HEK293 (cell line): ENCODE measurements around the gene M1AP.
A peak's percentile ranks its signal among the peaks of the same experiment; 100 is the strongest.

ENCODE experiments used
- CTCF ChIA-PET: fragments of 350-600 bp; formaldehyde crosslinking; extraction: SDS; loops from one replicate; lab custom pipeline; 2021; ENCODE audit warnings: antibody characterized with exemption; lab: Yijun Ruan, JAX
- POLR2A ChIA-PET: fragments of 300-600 bp; formaldehyde crosslinking; extraction: SDS; loops from one replicate; lab custom pipeline; 2020; ENCODE audit warnings: antibody characterized with exemption, inconsistent platforms; lab: Yijun Ruan, JAX
- H3K27ac ChIP-seq: fragments of 200-500 bp; sonication (Bioruptor generic); 2 replicates; pipeline ENCODE4 v1.5.1; 2014; ENCODE audit warnings: low read depth, low read length, control low read depth, inconsistent platforms; ENCODE audit errors: extremely low read depth
- H3K36me3 ChIP-seq, 2 experiments: fragments of 200-500 bp in 1 of 2; sonication (Bioruptor generic) in 1 of 2; 1 replicate in 1 of 2; 2 replicates in 1 of 2; pipeline ENCODE4 v1.5.1; 2014 to 2017; ENCODE audit warnings: inconsistent platforms in 2 of 2, low read length in 2 of 2; ENCODE audit not compliant: control insufficient read depth in 2 of 2, insufficient read depth in 1 of 2
- H3K4me1 ChIP-seq: fragments of 200-500 bp; sonication (Bioruptor generic); 2 replicates; pipeline ENCODE4 v1.5.1; 2014; ENCODE audit warnings: mild to moderate bottlenecking, low read length, inconsistent platforms; ENCODE audit not compliant: control insufficient read depth, insufficient read depth
- H3K4me3 ChIP-seq: 2 replicates; pipeline ENCODE4 v1.5.1; 2011; ENCODE audit warnings: low read depth, mild to moderate bottlenecking, control low read depth, low read length, moderate library complexity
- H3K9me3 ChIP-seq: fragments of 200-500 bp; sonication (Bioruptor generic); 2 replicates; pipeline ENCODE4 v1.5.1; 2014; ENCODE audit warnings: low read depth, low read length, inconsistent platforms; ENCODE audit not compliant: control insufficient read depth, insufficient read depth
- EGR2 ChIP-seq: fragments of 450-650 bp; formaldehyde crosslinking; IDR thresholded peaks from 2 replicates; pipeline ENCODE4 v1.5.1; 2016; ENCODE audit warnings: low read depth, missing biosample characterization, missing genetic modification characterization
- INSM2 ChIP-seq: fragments of 450-650 bp; formaldehyde crosslinking; IDR thresholded peaks from 2 replicates; pipeline ENCODE4 v1.5.1; 2016; ENCODE audit warnings: missing biosample characterization, missing genetic modification characterization
- MYNN ChIP-seq: fragments of 450-650 bp; formaldehyde crosslinking; IDR thresholded peaks from 2 replicates; pipeline ENCODE4 v1.5.1; 2016; ENCODE audit warnings: missing biosample characterization, missing genetic modification characterization, borderline replicate concordance
- PRDM10 ChIP-seq: fragments of 450-650 bp; formaldehyde crosslinking; IDR thresholded peaks from 2 replicates; pipeline ENCODE4 v1.5.1; 2016; ENCODE audit warnings: missing biosample characterization, missing genetic modification characterization
- PRDM4 ChIP-seq: fragments of 450-650 bp; formaldehyde crosslinking; IDR thresholded peaks from 2 replicates; pipeline ENCODE4 v1.5.1; 2017; ENCODE audit warnings: missing biosample characterization, missing genetic modification characterization
- SP3 ChIP-seq: fragments of 450-650 bp; formaldehyde crosslinking; IDR thresholded peaks from 2 replicates; pipeline ENCODE4 v1.5.1; 2016; ENCODE audit warnings: missing biosample characterization, missing genetic modification characterization
- ZFHX2 ChIP-seq: fragments of 450-650 bp; formaldehyde crosslinking; conservative IDR thresholded peaks from 2 replicates; pipeline ENCODE4 v1.5.1; 2016; ENCODE audit warnings: missing biosample characterization, missing genetic modification characterization
- ZNF423 ChIP-seq: fragments of 450-650 bp; formaldehyde crosslinking; IDR thresholded peaks from 2 replicates; pipeline ENCODE4 v1.5.1; 2016; ENCODE audit warnings: missing biosample characterization, missing genetic modification characterization
- ZNF610 ChIP-seq: fragments of 450-650 bp; formaldehyde crosslinking; IDR thresholded peaks from 2 replicates; pipeline ENCODE4 v1.5.1; 2016; ENCODE audit warnings: missing biosample characterization, missing genetic modification characterization, borderline replicate concordance
- ZNF664 ChIP-seq: fragments of 450-650 bp; formaldehyde crosslinking; IDR thresholded peaks from 2 replicates; pipeline ENCODE4 v1.5.1; 2016; ENCODE audit warnings: missing biosample characterization, missing genetic modification characterization
- ZNF707 ChIP-seq: fragments of 450-650 bp; formaldehyde crosslinking; IDR thresholded peaks from 2 replicates; pipeline ENCODE4 v1.5.1; 2016; ENCODE audit warnings: missing biosample characterization, missing genetic modification characterization
- ZSCAN16 ChIP-seq: fragments of 450-650 bp; formaldehyde crosslinking; IDR thresholded peaks from 2 replicates; pipeline ENCODE4 v1.5.1; 2016; ENCODE audit warnings: missing biosample characterization, missing genetic modification characterization
- TF ChIP-seq, protein P1 (sequence below): fragments of 450-650 bp; formaldehyde crosslinking; IDR thresholded peaks from 2 replicates; pipeline ENCODE4 v1.5.1; 2017; ENCODE audit warnings: missing biosample characterization, missing genetic modification characterization

The M1AP gene

DNA sequence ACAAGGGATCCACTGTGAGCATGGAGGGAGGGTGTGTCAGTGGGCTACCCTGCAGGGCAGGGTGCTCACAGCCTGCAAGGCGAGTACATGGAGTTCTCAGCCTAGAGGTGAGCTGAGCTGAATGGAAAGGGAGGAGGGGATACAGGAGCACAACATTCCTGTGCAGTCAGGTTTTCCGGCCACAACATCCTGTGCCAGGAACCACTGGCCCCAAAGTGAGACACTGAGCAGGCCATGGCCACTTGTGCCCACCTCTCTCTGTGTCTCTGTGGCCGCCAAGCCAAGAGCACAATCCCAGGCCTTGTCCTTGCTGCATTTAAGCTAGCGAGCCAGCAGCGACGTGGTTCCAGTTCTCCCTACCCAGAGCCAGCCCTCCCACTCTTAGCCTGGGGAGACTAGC, 87.5 kb downstream of the M1AP start (continued):
- TF ChIP-seq INSM2 (tag by site-specific recombination) (no peak), ZNF610 (tag by site-specific recombination) (no peak), ZNF707 (tag by site-specific recombination) (no peak), MYNN (no peak), ZNF664 (no peak), ZNF423 (tag by site-specific recombination) (no peak)
- TF ChIP-seq, protein P1, sequence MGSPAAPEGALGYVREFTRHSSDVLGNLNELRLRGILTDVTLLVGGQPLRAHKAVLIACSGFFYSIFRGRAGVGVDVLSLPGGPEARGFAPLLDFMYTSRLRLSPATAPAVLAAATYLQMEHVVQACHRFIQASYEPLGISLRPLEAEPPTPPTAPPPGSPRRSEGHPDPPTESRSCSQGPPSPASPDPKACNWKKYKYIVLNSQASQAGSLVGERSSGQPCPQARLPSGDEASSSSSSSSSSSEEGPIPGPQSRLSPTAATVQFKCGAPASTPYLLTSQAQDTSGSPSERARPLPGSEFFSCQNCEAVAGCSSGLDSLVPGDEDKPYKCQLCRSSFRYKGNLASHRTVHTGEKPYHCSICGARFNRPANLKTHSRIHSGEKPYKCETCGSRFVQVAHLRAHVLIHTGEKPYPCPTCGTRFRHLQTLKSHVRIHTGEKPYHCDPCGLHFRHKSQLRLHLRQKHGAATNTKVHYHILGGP (tag by site-specific recombination): no peak

GRCh38 chr2:74559912-74560311, 88.2 kb downstream of the M1AP start:
- POLR2A ChIA-PET: no interaction called here
- H3K36me3 ChIP-seq: peaks cover 0 to 3% of the 10 kb centered on the region in 2 experiments; a peak in 1 of 3 replicates
- H3K9me3 ChIP-seq: no peaks in the 10 kb centered on the region
- H3K27ac ChIP-seq: no peak overlapping the region
- H3K4me1 ChIP-seq: no peaks in the 10 kb centered on the region
- no peak overlapping the region for H3K4me3 ChIP-seq
- 0 out of 2 replicates have a peak, but pooled peaks have one; percentile 27 for TF ChIP-seq ZFHX2 (tag by site-specific recombination)
- 0 out of 2 replicates have a peak, but pooled peaks have one; percentile 9 for TF ChIP-seq SP3 (tag by site-specific recombination)
- TF ChIP-seq PRDM4 (tag by site-specific recombination): no peak
- TF ChIP-seq PRDM10: no peak
- peak; percentile 42; the same call in 1 of the 2 replicates for TF ChIP-seq EGR2 (tag by site-specific recombination)
- no peak for TF ChIP-seq ZSCAN16
- CTCF ChIA-PET: interaction anchor here (0.6 kb wide), 1 partner anchor 310 kb away, joined by 3 read pairs; no protein-coding TSS in a partner anchor
